ENCODE data around the gene STARD13.

The STARD13 gene

DNA sequence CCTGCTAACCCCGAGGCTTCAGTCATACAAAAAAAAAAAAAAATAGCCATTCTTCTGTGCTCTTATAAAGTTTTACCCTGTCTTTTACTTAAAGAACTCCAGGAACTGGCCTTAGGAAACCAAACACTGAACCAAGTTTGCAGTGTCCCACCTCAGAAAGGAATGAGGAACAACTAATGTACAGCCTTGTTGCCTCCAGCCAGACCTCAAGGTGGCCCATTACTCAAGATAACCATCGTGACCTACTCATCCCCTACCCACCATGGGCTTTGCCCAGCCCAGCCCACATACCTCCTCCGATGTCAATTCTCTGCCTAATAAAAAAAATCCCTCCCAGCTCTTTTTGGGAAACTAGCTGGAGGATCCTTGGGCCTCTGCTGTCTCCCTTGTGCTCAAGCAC, 133.2 kb downstream of the STARD13 start:
- no peak for DNase-seq
- CTCF ChIA-PET = no interaction called here
- H3K4me3 Mint-ChIP-seq = no peak overlapping the region
- peaks cover 2% of the 10 kb centered on the region for H3K4me1 Mint-ChIP-seq
- H3K27me3 Mint-ChIP-seq = peaks cover 4% of the 10 kb centered on the region
- no peaks in the 10 kb centered on the region for H3K36me3 Mint-ChIP-seq
- no peaks in the 10 kb centered on the region for H3K9me3 Mint-ChIP-seq
- H3K27ac Mint-ChIP-seq = no peak overlapping the region

GRCh38 chr13:33150662-33151061, 134.9 kb downstream of the STARD13 start:
- CTCF ChIA-PET = no interaction called here
- no peak overlapping the region for H3K27ac Mint-ChIP-seq
- DNase-seq = no peak

DNA sequence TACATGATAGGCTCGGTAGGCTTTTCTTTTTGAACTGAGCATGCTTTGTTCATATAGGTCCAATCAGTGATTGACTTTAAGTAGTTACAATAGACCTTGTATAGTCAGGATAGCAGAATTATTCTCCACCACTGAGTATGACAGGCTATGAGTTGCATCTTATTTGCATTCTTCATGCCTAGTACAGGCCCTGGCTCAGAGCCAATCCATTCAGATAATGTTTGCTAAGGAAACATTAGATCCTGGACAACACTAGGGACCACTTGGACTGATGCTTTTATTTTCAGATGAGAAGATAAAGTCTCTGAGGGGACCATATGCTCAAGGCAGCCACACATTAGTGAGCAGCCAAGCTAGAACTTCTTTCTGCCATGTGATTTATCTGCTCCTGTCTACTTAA, 135.4 kb downstream of the STARD13 start:
- Mint-ChIP-seq H3K36me3 (no peaks in the 10 kb centered on the region), H3K4me1 (peaks cover 6% of the 10 kb centered on the region), H3K27me3 (peaks cover 3% of the 10 kb centered on the region), H3K4me3 (no peak overlapping the region), H3K27ac (no peak overlapping the region), H3K9me3 (no peaks in the 10 kb centered on the region)
- CTCF ChIA-PET = no interaction called here
- DNase-seq = no peak

More at GRCh38 chr13:33150662-33151061, 134.9 kb downstream of the STARD13 start:
- Mint-ChIP-seq H3K4me3 (no peak overlapping the region), H3K4me1 (peaks cover 6% of the 10 kb centered on the region), H3K9me3 (no peaks in the 10 kb centered on the region), H3K27me3 (peaks cover 4% of the 10 kb centered on the region), H3K36me3 (no peaks in the 10 kb centered on the region)

GRCh38 chr13:33147832-33148231, 137.7 kb downstream of the STARD13 start:
- CTCF ChIA-PET = no interaction called here

GRCh38 chr13:33146843-33147611, 138.5 kb downstream of the STARD13 start:
- CTCF ChIA-PET = no interaction called here
- no peak overlapping the region for H3K27ac Mint-ChIP-seq
- H3K4me1 Mint-ChIP-seq = peaks cover 6% of the 10 kb centered on the region
- H3K36me3 Mint-ChIP-seq = no peaks in the 10 kb centered on the region
- no peak for DNase-seq
- no peaks in the 10 kb centered on the region for H3K9me3 Mint-ChIP-seq
- no peak overlapping the region for H3K4me3 Mint-ChIP-seq
- H3K27me3 Mint-ChIP-seq = no peaks in the 10 kb centered on the region

More at GRCh38 chr13:33147832-33148231, 137.7 kb downstream of the STARD13 start:
- H3K36me3 Mint-ChIP-seq = no peaks in the 10 kb centered on the region
- no peak overlapping the region for H3K27ac Mint-ChIP-seq
- no peaks in the 10 kb centered on the region for H3K27me3 Mint-ChIP-seq
- H3K4me1 Mint-ChIP-seq = peaks cover 6% of the 10 kb centered on the region
- no peaks in the 10 kb centered on the region for H3K9me3 Mint-ChIP-seq
- no peak overlapping the region for H3K4me3 Mint-ChIP-seq
- DNase-seq = no peak

- CTCF ChIA-PET = no interaction called here
Measured at GRCh38 chr13:33145667-33146066, 139.9 kb downstream of the STARD13 start.

DNA sequence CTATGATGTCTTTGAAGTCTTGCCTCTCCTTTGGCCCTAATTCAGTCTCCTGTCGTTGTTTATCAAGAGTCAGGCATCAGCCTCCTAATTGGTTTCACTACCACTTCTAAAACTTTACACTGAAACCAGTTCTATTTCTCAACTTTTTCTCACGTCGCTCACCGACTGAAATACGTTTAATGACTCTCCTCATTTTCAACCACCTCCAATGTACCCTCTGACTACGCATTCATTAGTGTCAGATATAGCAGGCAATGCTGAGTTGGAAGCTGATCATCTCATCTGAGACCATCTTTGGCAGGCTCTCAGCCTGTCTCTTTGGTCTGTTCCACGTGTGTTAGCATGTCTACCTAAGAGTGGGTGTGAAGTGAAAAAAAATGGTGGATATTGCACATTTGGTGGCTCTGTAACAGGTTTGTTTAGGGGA, 141.2 kb downstream of the STARD13 start:
- Mint-ChIP-seq H3K27ac (no peak overlapping the region), H3K27me3 (no peaks in the 10 kb centered on the region), H3K36me3 (no peaks in the 10 kb centered on the region), H3K4me1 (peaks cover 6% of the 10 kb centered on the region), H3K9me3 (no peaks in the 10 kb centered on the region), H3K4me3 (no peak overlapping the region)
- CTCF ChIA-PET = no interaction called here
- DNase-seq = no peak

More at GRCh38 chr13:33145667-33146066, 139.9 kb downstream of the STARD13 start:
- Mint-ChIP-seq H3K4me3 (no peak overlapping the region), H3K4me1 (peaks cover 6% of the 10 kb centered on the region), H3K9me3 (no peaks in the 10 kb centered on the region), H3K27me3 (no peaks in the 10 kb centered on the region), H3K36me3 (no peaks in the 10 kb centered on the region), H3K27ac (no peak overlapping the region)
- DNase-seq = no peak

DNA sequence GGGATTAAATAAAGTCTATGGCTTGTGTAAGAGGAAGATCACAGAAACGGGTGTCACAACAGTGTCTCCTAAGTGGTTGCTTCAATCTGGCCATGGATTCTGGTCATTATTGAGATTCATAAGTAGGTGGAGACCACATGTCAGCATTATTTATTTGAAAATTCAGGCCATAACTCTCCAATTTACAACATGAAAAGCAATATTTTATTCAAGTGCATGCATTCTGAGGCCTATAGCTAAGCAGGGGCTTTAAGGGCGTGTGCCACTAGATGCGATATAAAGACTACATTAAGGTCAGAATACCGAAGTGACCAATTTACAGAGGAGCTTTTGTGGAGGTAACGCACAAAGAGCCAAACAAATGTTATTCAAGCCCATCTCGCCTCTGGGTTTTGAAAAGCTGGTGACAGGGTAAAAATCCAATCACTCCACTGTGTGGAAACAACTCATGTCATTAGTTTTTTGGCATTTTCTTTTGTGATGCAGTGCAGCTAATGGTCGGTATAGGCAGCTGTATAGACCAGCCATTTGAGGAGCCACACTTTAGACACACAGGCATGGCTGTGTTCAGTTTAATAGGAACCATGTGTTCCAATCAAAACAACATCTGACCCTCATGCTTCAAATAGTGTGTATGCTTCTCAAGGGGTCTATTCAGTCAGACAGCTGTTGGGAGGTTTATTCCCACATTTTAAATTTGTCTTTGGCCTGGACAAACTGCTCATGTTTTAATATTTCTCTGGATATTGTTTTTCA, 145.6 kb downstream of the STARD13 start:
- H3K4me3 Mint-ChIP-seq = no peak overlapping the region
- CTCF ChIA-PET = no interaction called here
- H3K27me3 Mint-ChIP-seq = peaks cover 4% of the 10 kb centered on the region

GRCh38 chr13:33139184-33139583, 146.4 kb downstream of the STARD13 start:
- Mint-ChIP-seq H3K4me1 (no peaks in the 10 kb centered on the region), H3K9me3 (no peaks in the 10 kb centered on the region), H3K27me3 (peaks cover 4% of the 10 kb centered on the region), H3K4me3 (no peak overlapping the region), H3K36me3 (no peaks in the 10 kb centered on the region), H3K27ac (no peak overlapping the region)
- no peak for DNase-seq
- CTCF ChIA-PET = no interaction called here

More for the DNA sequence above, 145.6 kb downstream of the STARD13 start:
- no peak for DNase-seq
- Mint-ChIP-seq H3K36me3 (no peaks in the 10 kb centered on the region), H3K4me1 (no peaks in the 10 kb centered on the region), H3K27ac (no peak overlapping the region), H3K9me3 (no peaks in the 10 kb centered on the region)

DNA sequence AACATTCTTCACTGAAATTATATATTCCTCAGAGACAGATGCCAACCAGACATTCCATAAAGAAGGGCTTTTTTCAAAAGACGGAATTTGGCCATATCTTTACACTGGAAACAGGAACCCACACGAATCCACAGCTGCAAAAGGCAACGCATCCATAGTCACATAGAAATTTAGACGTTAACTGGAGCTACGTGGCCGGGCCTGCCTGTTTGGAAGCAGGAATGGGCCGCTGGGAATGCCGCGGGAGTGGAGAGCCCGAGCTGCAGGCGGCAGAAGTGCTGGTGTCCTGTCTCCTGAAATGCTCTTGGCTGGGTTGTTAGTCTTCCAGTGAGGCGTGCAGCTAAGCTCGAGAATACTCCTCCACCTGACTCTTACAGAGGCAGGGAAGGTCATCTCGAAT, 147.1 kb downstream of the STARD13 start:
- Mint-ChIP-seq H3K27ac (no peak overlapping the region), H3K27me3 (peaks cover 4% of the 10 kb centered on the region), H3K36me3 (no peaks in the 10 kb centered on the region), H3K9me3 (no peaks in the 10 kb centered on the region), H3K4me1 (no peaks in the 10 kb centered on the region), H3K4me3 (no peak overlapping the region)
- CTCF ChIA-PET = no interaction called here
- DNase-seq = no peak

- Mint-ChIP-seq H3K4me1 (no peaks in the 10 kb centered on the region), H3K27ac (no peak overlapping the region), H3K27me3 (peaks cover 4% of the 10 kb centered on the region), H3K4me3 (no peak overlapping the region), H3K36me3 (no peaks in the 10 kb centered on the region), H3K9me3 (no peaks in the 10 kb centered on the region)
- DNase-seq = no peak
- CTCF ChIA-PET = no interaction called here
Measured at GRCh38 chr13:33137721-33138120, 147.8 kb downstream of the STARD13 start.

DNA sequence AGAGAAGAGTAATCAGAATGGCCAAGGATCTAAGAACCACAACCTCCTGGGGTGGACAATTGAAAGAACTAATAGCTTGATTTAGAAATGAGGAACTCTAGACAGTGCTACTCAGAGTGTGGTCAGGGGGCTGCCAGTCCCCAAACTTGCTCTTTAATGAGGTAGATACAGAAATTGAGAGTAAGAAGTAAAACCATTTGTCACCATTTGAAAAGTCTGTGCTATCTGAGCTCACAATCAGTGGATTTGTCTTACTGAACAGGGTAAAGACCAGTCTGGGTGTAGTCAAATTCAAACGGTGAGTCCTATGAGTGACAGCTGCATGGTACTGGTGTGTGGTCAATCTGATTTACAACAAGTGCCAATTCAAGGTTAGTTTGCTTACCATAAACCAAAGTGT, 150.5 kb downstream of the STARD13 start:
- DNase-seq = no peak
- Mint-ChIP-seq H3K36me3 (no peaks in the 10 kb centered on the region), H3K27ac (no peak overlapping the region), H3K27me3 (peaks cover 4% of the 10 kb centered on the region), H3K9me3 (no peaks in the 10 kb centered on the region), H3K4me3 (no peak overlapping the region), H3K4me1 (no peaks in the 10 kb centered on the region)
- CTCF ChIA-PET = no interaction called here

GRCh38 chr13:33134213-33134612, 151.3 kb downstream of the STARD13 start:
- CTCF ChIA-PET = no interaction called here
- no peak overlapping the region for H3K4me3 Mint-ChIP-seq
- no peaks in the 10 kb centered on the region for H3K36me3 Mint-ChIP-seq
- no peaks in the 10 kb centered on the region for H3K4me1 Mint-ChIP-seq
- H3K27ac Mint-ChIP-seq = no peak overlapping the region
- DNase-seq = no peak
- peaks cover 4% of the 10 kb centered on the region for H3K27me3 Mint-ChIP-seq
- H3K9me3 Mint-ChIP-seq = no peaks in the 10 kb centered on the region

DNA sequence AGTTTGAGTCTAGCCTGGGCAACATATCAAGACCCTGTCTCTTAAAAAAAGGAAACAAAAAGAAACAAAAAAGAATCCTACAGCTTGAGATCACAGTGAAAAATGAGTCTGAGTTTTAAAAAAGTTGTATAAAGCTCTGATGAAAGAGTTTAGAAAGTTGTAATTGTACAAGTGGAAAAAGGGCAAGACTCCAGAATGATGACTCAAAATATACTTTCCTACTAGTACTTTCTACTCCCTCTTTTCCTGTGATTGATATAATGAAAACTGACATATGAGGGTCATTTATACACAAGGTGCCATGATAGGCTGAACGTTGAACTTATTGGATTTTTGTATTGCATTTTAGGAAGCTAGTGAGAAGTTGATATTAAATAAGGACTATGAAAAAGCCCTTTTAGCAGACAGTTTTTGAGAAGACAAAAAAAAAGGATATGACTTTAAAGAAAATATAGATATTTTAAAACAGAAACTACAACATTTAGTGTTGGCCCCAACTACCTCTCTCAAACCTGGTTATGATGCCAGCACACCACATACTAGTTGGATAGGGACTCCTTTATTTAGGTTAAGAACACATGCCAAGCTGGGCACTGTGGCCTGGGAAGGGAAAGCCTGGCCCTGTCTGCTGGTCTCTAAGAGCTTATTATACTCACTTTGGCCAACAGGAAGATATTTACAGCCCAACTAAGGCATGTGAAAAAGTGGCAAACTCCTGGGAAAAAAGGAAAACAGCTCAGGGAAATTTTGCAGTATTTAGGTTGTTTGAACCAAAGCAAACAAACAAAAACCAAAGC, 152.7 kb downstream of the STARD13 start:
- H3K27ac Mint-ChIP-seq = no peak overlapping the region
- CTCF ChIA-PET = no interaction called here

More for the DNA sequence above, 152.7 kb downstream of the STARD13 start:
- H3K27me3 Mint-ChIP-seq = peaks cover 4% of the 10 kb centered on the region
- no peak for DNase-seq
- no peaks in the 10 kb centered on the region for H3K4me1 Mint-ChIP-seq
- H3K9me3 Mint-ChIP-seq = no peaks in the 10 kb centered on the region
- no peaks in the 10 kb centered on the region for H3K36me3 Mint-ChIP-seq
- H3K4me3 Mint-ChIP-seq = no peak overlapping the region
